ENCODE measurements around the gene SPZ1. TPM values are rescaled to one million over a fixed set of nuclear protein-coding genes. Genes with fewer than 3 reads are reported as not detected.

The SPZ1 gene
- total and polyA plus RNA-seq, 2 donors (not counting 1 experiment from before 2014, with no cell fraction given): not detected

DNA sequence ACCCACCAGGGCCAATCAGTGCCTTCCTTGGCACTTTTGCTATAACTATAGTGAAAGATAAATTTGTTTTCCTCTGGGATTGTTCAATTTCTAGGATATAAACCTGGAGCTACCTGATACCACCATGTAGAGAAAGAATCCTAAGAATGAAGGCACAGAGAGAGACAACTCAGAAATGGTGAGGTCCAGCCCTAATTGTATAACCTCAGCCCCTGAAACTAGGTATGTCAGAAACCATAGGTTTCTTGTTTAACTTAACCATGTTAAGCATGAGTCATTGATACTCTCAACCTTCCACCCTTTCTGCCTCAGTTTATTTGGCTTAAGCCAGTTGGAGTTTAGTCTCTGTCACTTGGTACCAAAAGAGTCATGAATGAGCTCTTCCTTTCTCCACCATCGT, 4.6 kb upstream of the SPZ1 start:
- Histone ChIP-seq H2AFZ (ENCODE audit: low read length) (no peak overlapping the region), H4K20me1 (ENCODE audit: control insufficient read depth, extremely low read depth, insufficient read depth, low read length) (no peaks in the 10 kb centered on the region), H3K36me3 (ENCODE audit: control insufficient read depth, insufficient read depth, low read length) (no peaks in the 10 kb centered on the region), H3K4me1 (ENCODE audit: control insufficient read depth, extremely low read depth, insufficient read depth, low read length) (no peaks in the 10 kb centered on the region), H3K4me3 (replicated peaks in 1 of 4; ENCODE audit: control extremely low read depth in 1 of 4, insufficient read depth in 1 of 4, low read depth in 3 of 4, low read length in 4 of 4) (no peak overlapping the region), H3K9ac (ENCODE audit: insufficient read depth, low read length) (no peak overlapping the region), H3K9me3 (ENCODE audit: control insufficient read depth, insufficient read depth, low read depth, low read length) (no peaks in the 10 kb centered on the region), H3K27me3 (ENCODE audit: control insufficient read depth, insufficient read depth, low read length) (peaks cover 3% of the 10 kb centered on the region), H3K4me2 (ENCODE audit: extremely low read depth, insufficient read depth, low read length) (no peak overlapping the region), H3K79me2 (ENCODE audit: control insufficient read depth, insufficient read depth, low read length) (no peaks in the 10 kb centered on the region), H3K27ac (ENCODE audit: insufficient read depth, low read length) (no peak overlapping the region)
- no peak for TF ChIP-seq EZH2 (IDR thresholded peaks at IDR 0.05; ENCODE audit: low read length, missing control alignments)
- TF ChIP-seq, protein P1, sequence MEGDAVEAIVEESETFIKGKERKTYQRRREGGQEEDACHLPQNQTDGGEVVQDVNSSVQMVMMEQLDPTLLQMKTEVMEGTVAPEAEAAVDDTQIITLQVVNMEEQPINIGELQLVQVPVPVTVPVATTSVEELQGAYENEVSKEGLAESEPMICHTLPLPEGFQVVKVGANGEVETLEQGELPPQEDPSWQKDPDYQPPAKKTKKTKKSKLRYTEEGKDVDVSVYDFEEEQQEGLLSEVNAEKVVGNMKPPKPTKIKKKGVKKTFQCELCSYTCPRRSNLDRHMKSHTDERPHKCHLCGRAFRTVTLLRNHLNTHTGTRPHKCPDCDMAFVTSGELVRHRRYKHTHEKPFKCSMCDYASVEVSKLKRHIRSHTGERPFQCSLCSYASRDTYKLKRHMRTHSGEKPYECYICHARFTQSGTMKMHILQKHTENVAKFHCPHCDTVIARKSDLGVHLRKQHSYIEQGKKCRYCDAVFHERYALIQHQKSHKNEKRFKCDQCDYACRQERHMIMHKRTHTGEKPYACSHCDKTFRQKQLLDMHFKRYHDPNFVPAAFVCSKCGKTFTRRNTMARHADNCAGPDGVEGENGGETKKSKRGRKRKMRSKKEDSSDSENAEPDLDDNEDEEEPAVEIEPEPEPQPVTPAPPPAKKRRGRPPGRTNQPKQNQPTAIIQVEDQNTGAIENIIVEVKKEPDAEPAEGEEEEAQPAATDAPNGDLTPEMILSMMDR (conservative IDR thresholded peaks at IDR 0.05 in 1 of 2, IDR thresholded peaks at IDR 0.05 in 1 of 2; ENCODE audit: low read depth in 1 of 2, low read length in 2 of 2): no peak
- no peak for DNase-seq (ENCODE audit: low read depth in 2 of 2)

DNA sequence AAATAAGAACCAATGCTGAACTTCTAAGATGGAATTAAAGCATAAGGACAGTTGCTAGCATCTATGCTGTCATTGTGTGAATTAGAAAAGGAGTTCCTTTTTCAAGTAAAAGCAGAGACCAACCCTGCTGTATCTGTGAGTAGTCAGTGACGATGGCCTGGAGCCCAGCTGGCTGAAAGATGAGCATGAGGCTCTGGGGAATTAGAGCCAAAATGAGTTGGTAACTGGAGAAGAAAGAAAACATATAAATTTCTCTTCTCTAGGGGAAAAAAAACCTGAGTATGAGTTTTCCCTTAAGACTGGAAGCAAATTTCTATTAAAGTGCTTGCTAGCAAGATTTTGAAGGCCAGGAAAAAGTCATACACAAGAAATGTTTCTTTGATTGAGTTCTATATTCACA, 1.6 kb upstream of the SPZ1 start:
- H3K36me3 ChIP-seq (ENCODE audit: control insufficient read depth, insufficient read depth, low read length): no peaks in the 10 kb centered on the region
- no peaks in the 10 kb centered on the region for H3K9me3 ChIP-seq (ENCODE audit: control insufficient read depth, insufficient read depth, low read depth, low read length)
- H3K4me2 ChIP-seq (ENCODE audit: extremely low read depth, insufficient read depth, low read length): no peak overlapping the region
- no peaks in the 10 kb centered on the region for H3K79me2 ChIP-seq (ENCODE audit: control insufficient read depth, insufficient read depth, low read length)
- no peak overlapping the region for H3K9ac ChIP-seq (ENCODE audit: insufficient read depth, low read length)
- TF ChIP-seq EZH2 (IDR thresholded peaks at IDR 0.05; ENCODE audit: low read length, missing control alignments): no peak
- TF ChIP-seq, protein P1 (conservative IDR thresholded peaks at IDR 0.05 in 1 of 2, IDR thresholded peaks at IDR 0.05 in 1 of 2; ENCODE audit: low read depth in 1 of 2, low read length in 2 of 2): no peak
- no peaks in the 10 kb centered on the region for H4K20me1 ChIP-seq (ENCODE audit: control insufficient read depth, extremely low read depth, insufficient read depth, low read length)
- no peak overlapping the region for H2AFZ ChIP-seq (ENCODE audit: low read length)
- H3K27me3 ChIP-seq (ENCODE audit: control insufficient read depth, insufficient read depth, low read length): peaks cover 6% of the 10 kb centered on the region
- H3K27ac ChIP-seq (ENCODE audit: insufficient read depth, low read length): no peak overlapping the region
- H3K4me3 ChIP-seq (replicated peaks in 1 of 4; ENCODE audit: control extremely low read depth in 1 of 4, insufficient read depth in 1 of 4, low read depth in 3 of 4, low read length in 4 of 4): no peak overlapping the region
- DNase-seq (ENCODE audit: low read depth in 2 of 2): peak; percentile 29 to 30
- no peaks in the 10 kb centered on the region for H3K4me1 ChIP-seq (ENCODE audit: control insufficient read depth, extremely low read depth, insufficient read depth, low read length)

DNA sequence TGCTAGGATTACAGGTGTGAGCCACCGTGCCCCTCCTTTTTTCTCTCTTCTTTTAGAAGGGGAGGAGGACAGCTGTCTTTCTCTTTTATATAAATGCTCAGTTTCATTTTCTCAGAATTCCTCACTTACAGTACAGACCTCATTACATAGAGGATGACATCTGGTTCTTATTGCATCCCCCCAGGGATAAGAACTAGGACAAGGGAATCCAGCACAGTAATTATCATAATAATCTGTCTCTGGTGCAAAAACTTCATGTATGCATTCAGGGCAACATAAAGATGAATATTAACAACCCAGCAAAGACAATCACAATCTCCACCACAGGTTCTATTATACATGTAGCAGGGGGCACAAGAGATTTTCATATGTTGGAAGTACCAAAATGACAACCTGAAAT, 5.1 kb downstream of the SPZ1 start:
- Histone ChIP-seq H3K9ac (ENCODE audit: insufficient read depth, low read length) (no peak overlapping the region), H3K36me3 (ENCODE audit: control insufficient read depth, insufficient read depth, low read length) (no peaks in the 10 kb centered on the region), H3K4me2 (ENCODE audit: extremely low read depth, insufficient read depth, low read length) (no peak overlapping the region), H2AFZ (ENCODE audit: low read length) (no peak overlapping the region), H3K4me3 (replicated peaks in 1 of 4; ENCODE audit: control extremely low read depth in 1 of 4, insufficient read depth in 1 of 4, low read depth in 3 of 4, low read length in 4 of 4) (no peak overlapping the region), H3K27me3 (ENCODE audit: control insufficient read depth, insufficient read depth, low read length) (peaks cover 6% of the 10 kb centered on the region), H4K20me1 (ENCODE audit: control insufficient read depth, extremely low read depth, insufficient read depth, low read length) (no peaks in the 10 kb centered on the region), H3K9me3 (ENCODE audit: control insufficient read depth, insufficient read depth, low read depth, low read length) (no peaks in the 10 kb centered on the region), H3K4me1 (ENCODE audit: control insufficient read depth, extremely low read depth, insufficient read depth, low read length) (no peaks in the 10 kb centered on the region), H3K27ac (ENCODE audit: insufficient read depth, low read length) (no peak overlapping the region), H3K79me2 (ENCODE audit: control insufficient read depth, insufficient read depth, low read length) (no peaks in the 10 kb centered on the region)
- TF ChIP-seq, protein P1 (conservative IDR thresholded peaks at IDR 0.05 in 1 of 2, IDR thresholded peaks at IDR 0.05 in 1 of 2; ENCODE audit: low read depth in 1 of 2, low read length in 2 of 2): no peak
- TF ChIP-seq EZH2 (IDR thresholded peaks at IDR 0.05; ENCODE audit: low read length, missing control alignments): no peak
- DNase-seq (ENCODE audit: low read depth in 2 of 2): no peak
